ENCODE data around the gene SPOCK1.

SPOCK1 gene

GRCh38 chr5:137099651-137100050 is 399.5 kb downstream of the SPOCK1 start:
- no peak for DNase-seq (ENCODE audit: low spot score)

DNA sequence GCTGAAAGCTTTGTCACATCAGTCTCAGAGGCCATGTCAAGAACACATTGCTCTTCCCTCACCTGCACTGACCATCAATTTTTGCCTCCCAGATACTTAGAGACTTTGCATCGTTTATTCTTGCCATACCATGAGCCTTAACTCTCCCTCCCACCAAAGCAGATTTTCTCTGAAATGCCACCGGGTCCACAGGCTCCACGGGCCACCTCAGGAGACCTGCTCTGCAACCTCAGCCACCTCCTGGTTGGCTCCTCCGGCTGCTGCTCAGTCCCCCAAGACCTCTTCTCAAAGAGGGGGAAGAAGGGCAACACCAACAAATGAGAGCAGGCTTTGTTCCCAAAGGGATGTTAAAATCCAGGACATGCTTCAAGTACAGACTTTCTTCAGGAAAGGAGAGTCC is 400.5 kb downstream of the SPOCK1 start:
- DNase-seq (ENCODE audit: low spot score): no peak

- DNase-seq (ENCODE audit: low spot score): no peak
Measured at GRCh38 chr5:137098238-137098637, 400.9 kb downstream of the SPOCK1 start.

DNA sequence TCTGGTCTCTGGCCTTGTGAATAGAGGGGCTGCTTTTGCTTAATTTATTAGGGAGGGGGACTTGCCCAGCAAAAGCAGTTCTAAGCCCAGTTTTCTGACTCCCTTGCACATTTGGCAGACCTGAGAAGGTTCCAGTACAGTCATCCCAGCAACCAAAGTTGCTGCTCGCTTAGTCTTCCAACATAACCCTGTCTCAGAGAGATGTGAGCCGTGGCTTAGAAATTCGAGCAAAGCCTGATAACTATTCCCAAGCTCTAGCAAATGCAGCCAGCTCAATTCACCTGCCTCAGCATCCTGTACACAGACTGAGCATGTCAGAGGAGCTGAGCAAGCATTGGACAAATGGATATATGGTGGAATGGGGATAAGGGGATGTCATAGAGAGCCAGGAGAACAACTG is 401.9 kb downstream of the SPOCK1 start:
- DNase-seq (ENCODE audit: low spot score): no peak

GRCh38 chr5:137096149-137097103 is 402.7 kb downstream of the SPOCK1 start:
- no peak for DNase-seq (ENCODE audit: low spot score)

GRCh38 chr5:137095597-137095996 is 403.5 kb downstream of the SPOCK1 start:
- DNase-seq (ENCODE audit: low spot score): no peak

GRCh38 chr5:137092831-137093230 is 406.3 kb downstream of the SPOCK1 start:
- DNase-seq (ENCODE audit: low spot score): no peak

DNA sequence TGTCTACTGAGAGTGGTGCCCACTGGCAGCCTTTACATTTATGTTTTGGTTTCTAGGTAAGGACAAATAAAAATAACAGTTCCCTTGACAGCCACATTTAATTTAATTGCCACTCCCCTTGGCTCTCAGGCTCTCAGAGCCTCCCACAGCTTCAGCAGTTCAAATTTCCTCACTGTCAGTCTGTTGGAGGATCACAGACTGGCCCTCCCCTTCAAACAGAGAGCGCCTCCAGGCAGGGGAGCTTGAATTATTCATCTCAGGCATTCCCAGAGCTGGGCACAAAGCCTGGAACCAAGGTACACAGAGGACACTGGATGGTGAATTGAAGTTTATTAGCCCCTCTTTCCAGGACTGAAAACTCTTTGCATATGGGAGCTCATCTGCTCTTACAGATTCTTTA is 407.7 kb downstream of the SPOCK1 start:
- DNase-seq (ENCODE audit: low spot score): no peak

GRCh38 chr5:137090721-137091120 is 408.4 kb downstream of the SPOCK1 start:
- no peak for DNase-seq (ENCODE audit: low spot score)

DNA sequence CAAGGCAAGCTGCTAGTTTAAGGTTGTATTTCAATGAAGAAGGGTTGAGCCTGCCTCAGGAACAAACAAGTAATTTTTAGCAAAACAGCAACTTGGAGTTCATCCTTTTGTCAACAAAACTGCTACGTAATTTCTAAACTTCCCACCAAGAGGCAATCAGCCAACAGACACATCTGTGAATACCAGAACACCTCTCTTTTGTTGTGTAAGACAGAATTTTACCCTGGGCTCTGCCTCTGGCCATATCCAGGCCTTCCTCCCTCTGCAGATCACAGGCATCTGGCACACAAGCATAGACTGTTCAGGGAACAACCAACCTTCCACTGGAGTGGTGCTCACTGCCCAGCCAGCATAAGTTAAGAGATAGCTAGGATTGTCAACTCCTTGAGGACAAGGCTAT is 409.0 kb downstream of the SPOCK1 start:
- no peak for DNase-seq (ENCODE audit: low spot score)

DNA sequence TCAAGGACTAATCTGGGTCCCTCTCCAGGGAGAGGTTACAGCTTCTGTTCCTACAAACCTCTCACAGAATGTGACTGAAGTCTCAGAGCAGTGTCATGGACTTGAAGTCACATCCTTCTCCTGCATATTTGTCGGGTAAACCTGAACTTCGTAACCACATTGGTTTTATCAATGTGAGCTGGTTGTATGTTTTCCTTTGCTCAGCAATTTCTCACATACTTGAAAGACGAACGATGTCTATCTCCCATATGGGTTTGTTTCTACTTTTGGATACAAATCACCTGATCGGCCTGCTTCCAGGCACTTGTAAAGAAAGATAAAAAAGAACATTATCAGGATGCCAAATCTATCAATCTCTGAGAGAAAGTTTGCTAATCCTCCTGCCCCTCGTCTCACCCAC is 411.0 kb downstream of the SPOCK1 start:
- DNase-seq (ENCODE audit: low spot score): no peak

GRCh38 chr5:137086342-137086741 is 412.8 kb downstream of the SPOCK1 start:
- no peak for DNase-seq (ENCODE audit: low spot score)

- DNase-seq (ENCODE audit: low spot score): no peak
Measured at GRCh38 chr5:137085206-137085605, 413.9 kb downstream of the SPOCK1 start.

GRCh38 chr5:137084016-137084415 is 415.1 kb downstream of the SPOCK1 start:
- no peak for DNase-seq (ENCODE audit: low spot score)

- no peak for DNase-seq (ENCODE audit: low spot score)
Measured at GRCh38 chr5:137082951-137083350, 416.2 kb downstream of the SPOCK1 start.

GRCh38 chr5:137078171-137078665 is 420.9 kb downstream of the SPOCK1 start:
- DNase-seq (ENCODE audit: low spot score): no peak

- DNase-seq (ENCODE audit: low spot score): peak; percentile 78
Measured at GRCh38 chr5:137075163-137075970, 423.8 kb downstream of the SPOCK1 start.

DNA sequence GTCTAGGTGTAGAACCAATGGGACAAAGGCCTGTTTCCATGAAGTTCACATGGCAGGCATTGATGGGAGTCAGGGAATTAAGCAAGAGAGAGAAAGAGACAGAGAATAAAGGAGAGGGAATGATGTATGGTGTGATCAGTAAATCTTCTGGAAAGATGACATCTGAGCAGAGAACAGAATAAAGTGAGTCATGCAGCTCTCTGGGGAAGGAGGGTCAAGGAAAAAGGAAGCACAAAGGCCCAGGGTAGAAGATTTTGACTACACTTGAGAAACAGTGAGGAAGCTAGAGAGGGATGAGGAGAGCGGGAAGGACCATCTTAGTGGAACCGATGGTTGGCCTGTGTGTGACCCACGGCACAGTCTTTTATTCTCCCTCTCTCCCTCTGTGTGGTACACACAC is 425.9 kb downstream of the SPOCK1 start:
- no peak for DNase-seq (ENCODE audit: low spot score)

GRCh38 chr5:137072361-137073115 is 426.6 kb downstream of the SPOCK1 start:
- no peak for DNase-seq (ENCODE audit: low spot score)

- DNase-seq (ENCODE audit: low spot score): no peak
Measured at GRCh38 chr5:137071931-137072330, 427.2 kb downstream of the SPOCK1 start.

DNA sequence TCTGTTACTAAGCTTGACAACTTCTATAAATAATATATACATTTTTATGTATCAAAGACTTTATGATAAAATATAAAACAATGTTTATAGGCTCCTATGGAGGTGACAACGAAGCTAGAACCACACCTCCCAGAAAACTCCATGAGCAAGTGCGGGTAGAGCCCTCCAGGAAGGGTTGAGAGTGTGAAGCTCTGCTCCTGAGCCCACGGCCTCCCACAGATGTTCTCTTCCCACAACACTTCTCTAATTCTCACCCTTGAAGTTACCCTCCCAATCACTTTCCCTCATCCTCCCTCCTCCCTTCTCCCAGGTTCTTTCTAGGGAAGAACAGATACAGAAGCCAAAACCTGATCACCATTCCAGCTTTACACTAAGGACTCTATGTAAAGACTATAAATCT is 427.6 kb downstream of the SPOCK1 start:
- no peak for DNase-seq (ENCODE audit: low spot score)

DNA sequence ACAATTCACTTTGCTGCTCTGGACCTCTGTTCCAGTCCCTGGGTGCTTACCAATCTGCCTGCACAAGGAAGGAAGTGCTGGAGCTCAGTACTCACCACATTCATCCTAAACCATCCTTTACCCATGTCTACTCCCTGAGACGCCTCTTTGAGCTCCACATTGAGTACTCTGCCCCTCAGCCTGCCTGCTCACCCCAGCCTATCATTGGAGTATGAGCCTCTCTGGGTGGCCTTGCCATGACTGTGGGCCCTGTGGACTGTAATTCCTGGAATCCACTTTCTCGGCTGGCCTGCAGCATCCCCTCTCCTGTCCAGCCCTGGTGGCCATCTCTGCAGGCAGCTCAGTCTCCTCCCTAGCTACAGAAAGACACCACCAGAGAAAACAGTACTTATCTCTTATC is 428.6 kb downstream of the SPOCK1 start:
- DNase-seq (ENCODE audit: low spot score): no peak
